Stimulated activated naive B cell treated with anti-CD40 and anti-IgM and Interleukin-4, amounts not matched to agents 10 μg/mL and 1 μg/mL and 100 μg/mL, for 72 hours (primary cell): ENCODE results near the gene GSTO1.

Experiments used
- ATAC-seq, 2 donors: fragments of 150-1000 bp; cut with Tn5 transposase; replicated peaks; 2 replicates each; pipeline ENCODE4 v1.10.0; 2021; ENCODE audit warnings: moderate library complexity in 1 of 2
- DNase-seq: peaks from one replicate; pipeline ENCODE4 v3.0.0; 2021
- H3K27ac Mint-ChIP-seq: one replicate; pipeline ENCODE4 v1.8.0; 2022; ENCODE audit warnings: mild to moderate bottlenecking, mixed read lengths
- H3K27me3 Mint-ChIP-seq, 2 donors: one replicate each; pipeline ENCODE4 v1.8.0; 2022; ENCODE audit warnings: mixed read lengths in 2 of 2
- H3K36me3 Mint-ChIP-seq, 2 donors: one replicate each; pipeline ENCODE4 v1.8.0; 2022; ENCODE audit warnings: mixed read lengths in 2 of 2, mild to moderate bottlenecking in 1 of 2
- H3K4me1 Mint-ChIP-seq, 2 donors: one replicate each; pipeline ENCODE4 v1.8.0; 2022; ENCODE audit warnings: mixed read lengths in 2 of 2, mild to moderate bottlenecking in 1 of 2
- H3K4me3 Mint-ChIP-seq, 2 donors: one replicate each; pipeline ENCODE4 v1.8.0; 2022; ENCODE audit warnings: mild to moderate bottlenecking in 2 of 2, mixed read lengths in 2 of 2, moderate library complexity in 1 of 2
- H3K9me3 Mint-ChIP-seq, 2 donors: one replicate each; pipeline ENCODE4 v1.8.0; 2022; ENCODE audit warnings: mixed read lengths in 2 of 2, mild to moderate bottlenecking in 1 of 2

Gene GSTO1

DNA sequence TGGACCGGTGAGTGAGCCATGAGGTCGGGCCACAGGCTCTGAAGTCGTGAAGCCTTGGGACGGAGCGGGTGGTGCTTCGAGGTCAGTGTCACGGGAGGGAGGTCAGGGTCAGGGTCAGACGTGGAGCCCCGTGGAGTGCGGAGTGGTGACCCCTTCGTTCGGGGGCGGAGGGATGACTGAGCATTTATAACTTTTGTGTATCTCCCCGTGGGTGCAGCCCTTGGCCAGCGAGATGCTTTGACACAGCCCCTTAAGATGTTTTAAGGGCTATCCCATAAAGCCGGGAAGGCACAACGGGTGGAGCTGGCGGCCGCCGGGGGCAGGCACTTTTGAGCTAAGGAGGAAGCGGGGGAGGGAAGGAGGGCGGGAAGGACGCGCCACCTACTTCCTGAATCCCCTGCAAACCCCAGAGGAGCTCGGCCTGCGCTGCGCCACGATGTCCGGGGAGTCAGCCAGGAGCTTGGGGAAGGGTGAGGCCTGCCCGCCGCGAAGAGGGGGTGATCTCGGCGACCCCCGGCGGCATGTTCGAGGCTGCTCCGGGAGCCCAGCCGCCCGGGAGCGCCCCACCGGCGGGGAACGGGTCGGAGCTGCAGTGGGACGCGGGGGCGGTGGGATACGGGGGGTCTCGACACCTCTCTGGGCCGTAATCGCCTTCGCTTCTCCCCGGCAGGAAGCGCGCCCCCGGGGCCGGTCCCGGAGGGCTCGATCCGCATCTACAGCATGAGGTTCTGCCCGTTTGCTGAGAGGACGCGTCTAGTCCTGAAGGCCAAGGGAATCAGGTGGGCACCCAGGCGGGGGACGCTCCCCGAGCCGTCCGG lies at the start of gene GSTO1:
Gene GSTO1, plus strand, starts transcription at position 400 of the 818 bp plus-strand sequence. Its CDS starts 37 bp downstream, at position 437.
- H3K9me3 Mint-ChIP-seq = no peaks in the 10 kb centered on the region
- H3K4me3 Mint-ChIP-seq = peak within 1 kb of the TSS; percentile 82 to 90
- H3K27me3 Mint-ChIP-seq = peaks cover 14% of the 10 kb centered on the region in 2 donors
- DNase-seq (peak; percentile 41), ATAC-seq (peak; percentile 82 to 85)
- H3K27ac Mint-ChIP-seq = peak within 1 kb of the TSS; percentile 93
- peaks cover 31 to 33% of the 10 kb centered on the region in 2 donors for H3K4me1 Mint-ChIP-seq
- H3K36me3 Mint-ChIP-seq = peaks cover 7 to 13% of the 10 kb centered on the region in 2 donors

DNA sequence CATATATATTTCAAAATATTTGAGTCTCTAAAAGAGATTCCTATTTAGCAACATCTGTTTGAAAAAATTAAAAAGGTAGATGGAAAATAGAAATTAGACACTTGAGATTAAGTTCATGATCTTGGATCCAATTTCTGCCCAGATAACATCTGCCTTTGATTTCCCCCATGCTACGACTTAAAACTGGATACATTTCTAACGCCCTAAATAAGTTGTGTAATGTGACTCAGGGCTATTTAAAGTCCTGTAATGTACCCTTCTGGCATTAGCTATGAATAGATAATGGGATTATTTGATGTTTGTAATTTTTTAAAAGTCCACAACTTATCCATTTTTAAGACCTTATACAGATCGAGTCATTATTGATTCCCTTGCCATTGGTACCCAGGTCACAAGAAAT lies 46.0 kb upstream of the GSTO1 start:
- Mint-ChIP-seq H3K27ac (no peak overlapping the region), H3K9me3 (no peaks in the 10 kb centered on the region), H3K4me3 (no peak overlapping the region), H3K4me1 (no peaks in the 10 kb centered on the region), H3K27me3 (peaks cover 17 to 40% of the 10 kb centered on the region in 2 donors), H3K36me3 (no peaks in the 10 kb centered on the region)
- DNase-seq = no peak
- no peak for ATAC-seq

DNA sequence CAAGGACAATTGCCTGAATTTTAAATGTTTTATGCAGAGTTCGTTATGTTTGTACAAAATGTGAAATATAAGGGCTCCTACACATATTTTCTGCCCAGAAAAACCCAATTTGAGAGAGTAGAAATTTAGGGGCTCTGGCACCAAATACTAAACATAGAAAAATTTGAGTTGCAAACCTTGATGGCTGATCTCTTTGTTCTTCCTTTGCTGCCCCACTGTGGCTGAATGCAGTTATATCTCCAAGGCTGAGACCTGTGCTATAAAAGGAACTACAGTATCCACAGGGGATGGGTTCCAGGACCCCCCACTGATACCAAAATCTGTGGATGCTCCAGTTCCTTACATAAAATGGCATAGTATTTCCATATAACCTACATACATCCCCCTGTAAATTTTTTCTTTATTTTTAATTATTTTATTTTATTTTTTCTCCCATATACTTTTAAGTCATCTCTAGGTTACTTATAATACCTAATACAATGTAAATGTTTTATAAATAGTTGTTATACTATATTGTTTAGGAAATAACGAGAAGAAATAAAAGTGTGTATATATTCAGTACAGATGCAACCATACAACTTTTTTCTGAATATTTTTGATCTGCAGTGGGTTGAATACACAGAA lies 45.0 kb upstream of the GSTO1 start:
- H3K27ac Mint-ChIP-seq = no peak overlapping the region
- H3K36me3 Mint-ChIP-seq = no peaks in the 10 kb centered on the region
- peaks cover 17 to 35% of the 10 kb centered on the region in 2 donors for H3K27me3 Mint-ChIP-seq
- H3K4me3 Mint-ChIP-seq = no peak overlapping the region
- no peaks in the 10 kb centered on the region for H3K4me1 Mint-ChIP-seq
- no peak for DNase-seq
- peak in 1 of 2 donors; percentile 56 for ATAC-seq
- H3K9me3 Mint-ChIP-seq = no peaks in the 10 kb centered on the region

DNA sequence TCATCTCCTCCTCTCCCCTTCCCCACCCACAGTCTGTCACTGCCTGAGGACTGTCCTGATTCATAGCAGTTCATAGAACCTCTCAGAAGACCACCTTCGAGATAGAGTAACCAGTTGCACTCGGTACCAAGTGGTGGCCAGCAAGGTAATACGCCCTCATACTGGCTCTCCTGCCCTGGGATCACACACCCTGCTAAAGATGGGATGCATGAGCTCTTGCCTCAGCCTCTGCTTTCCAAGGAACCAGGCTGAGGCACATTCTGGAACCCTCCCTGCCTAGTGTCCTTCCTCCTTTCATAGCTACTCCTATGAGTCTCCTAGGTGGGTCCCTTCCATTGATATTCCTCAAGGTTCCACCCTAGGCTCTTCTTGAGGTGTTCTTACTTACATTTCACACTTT lies 38.1 kb upstream of the GSTO1 start:
- Mint-ChIP-seq H3K4me3 (no peak overlapping the region), H3K9me3 (no peaks in the 10 kb centered on the region), H3K27me3 (peaks cover 16 to 18% of the 10 kb centered on the region in 2 donors), H3K36me3 (no peaks in the 10 kb centered on the region), H3K4me1 (peaks cover 0 to 8% of the 10 kb centered on the region in 2 donors), H3K27ac (no peak overlapping the region)
- DNase-seq = no peak
- no peak for ATAC-seq

DNA sequence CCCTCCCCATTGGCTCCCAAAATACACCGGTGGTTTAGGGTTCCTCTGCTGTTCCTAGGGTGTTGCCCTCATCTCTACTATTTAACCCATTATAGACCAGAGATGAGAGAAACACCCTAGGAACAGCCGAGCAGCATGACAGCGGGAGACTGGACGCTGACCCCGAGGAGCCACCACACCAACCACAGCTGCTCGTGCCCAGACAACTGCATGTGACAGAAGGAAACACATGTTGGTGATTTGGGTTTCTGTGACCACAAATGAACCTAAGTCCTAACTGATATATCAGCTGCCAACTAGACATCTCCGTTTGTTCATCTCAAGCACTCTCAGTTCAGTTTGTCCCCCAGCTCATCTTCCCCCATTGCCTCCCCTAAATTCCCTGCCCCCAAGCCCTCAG lies 35.9 kb upstream of the GSTO1 start:
- Mint-ChIP-seq H3K9me3 (no peaks in the 10 kb centered on the region), H3K27ac (no peak overlapping the region), H3K4me3 (no peak overlapping the region), H3K27me3 (peaks cover 15 to 18% of the 10 kb centered on the region in 2 donors), H3K4me1 (peaks cover 0 to 8% of the 10 kb centered on the region in 2 donors), H3K36me3 (no peaks in the 10 kb centered on the region)
- DNase-seq = no peak
- ATAC-seq = no peak

DNA sequence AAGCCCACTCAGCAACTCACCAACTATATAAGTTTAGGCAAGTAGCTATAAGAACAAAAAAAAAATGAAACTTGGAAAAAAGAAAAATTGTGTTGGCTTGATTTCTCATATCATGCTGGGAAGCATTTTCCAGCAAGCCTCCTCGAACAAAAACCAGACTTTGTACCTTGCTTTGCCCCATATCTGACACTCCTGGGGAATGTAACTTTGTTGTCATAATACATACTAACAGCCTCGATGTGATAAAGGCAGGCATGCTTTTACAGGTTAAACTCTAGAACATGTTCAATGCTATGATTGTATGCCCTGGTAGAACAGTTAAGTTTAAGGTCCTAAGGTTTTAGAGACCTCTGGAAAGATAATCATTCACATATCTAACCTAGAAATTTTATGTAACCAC lies 34.2 kb upstream of the GSTO1 start:
- DNase-seq (no peak), ATAC-seq (no peak)
- no peaks in the 10 kb centered on the region for H3K36me3 Mint-ChIP-seq
- no peaks in the 10 kb centered on the region for H3K9me3 Mint-ChIP-seq
- H3K27me3 Mint-ChIP-seq = peaks cover 15 to 19% of the 10 kb centered on the region in 2 donors
- peaks cover 0 to 8% of the 10 kb centered on the region in 2 donors for H3K4me1 Mint-ChIP-seq
- H3K27ac Mint-ChIP-seq = no peak overlapping the region
- H3K4me3 Mint-ChIP-seq = no peak overlapping the region

DNA sequence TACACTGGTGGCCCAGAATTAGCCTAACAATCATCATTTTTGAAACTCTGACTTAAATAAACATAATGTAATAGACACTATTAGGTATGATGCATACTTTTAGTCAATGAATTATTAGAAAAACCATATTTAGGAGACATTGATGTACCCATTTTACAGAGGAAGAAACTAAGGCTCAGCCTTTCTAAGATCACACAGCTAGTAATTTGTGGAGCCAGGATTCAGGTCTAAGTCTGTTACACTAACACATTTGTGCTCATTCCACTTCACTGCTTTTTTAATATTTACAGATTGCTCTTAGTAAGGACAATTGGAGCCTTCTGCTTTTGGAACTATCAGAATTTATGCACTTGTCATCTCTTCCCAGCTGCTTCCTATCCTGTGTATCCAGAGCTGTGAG lies 31.4 kb upstream of the GSTO1 start:
- no peak overlapping the region for H3K27ac Mint-ChIP-seq

DNA sequence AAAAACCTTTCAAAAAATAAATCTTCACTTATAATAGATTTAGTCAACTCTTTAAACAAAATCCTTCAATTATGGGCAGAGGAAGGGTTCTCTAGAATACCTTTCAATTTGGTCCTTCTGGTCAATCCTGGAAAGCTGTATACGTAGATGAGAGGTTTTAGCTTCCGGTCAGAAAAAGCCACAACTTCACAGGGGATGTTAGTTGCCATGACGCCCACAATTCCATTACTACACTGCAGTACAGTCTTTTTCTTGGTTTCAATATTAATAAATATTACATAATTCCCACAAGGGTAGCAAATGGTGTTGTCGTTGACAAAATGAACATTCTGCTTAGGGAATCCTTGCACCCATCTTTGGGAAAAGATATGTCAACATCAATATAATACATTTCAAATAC lies 24.2 kb upstream of the GSTO1 start:
- no peak overlapping the region for H3K27ac Mint-ChIP-seq
- peaks cover 6 to 13% of the 10 kb centered on the region in 2 donors for H3K4me1 Mint-ChIP-seq
- DNase-seq (no peak), ATAC-seq (no peak)
- peaks cover 16 to 27% of the 10 kb centered on the region in 2 donors for H3K27me3 Mint-ChIP-seq
- H3K9me3 Mint-ChIP-seq = peaks cover 0 to 3% of the 10 kb centered on the region in 2 donors
- no peak overlapping the region for H3K4me3 Mint-ChIP-seq
- H3K36me3 Mint-ChIP-seq = no peaks in the 10 kb centered on the region

More for the DNA sequence above, 31.4 kb upstream of the GSTO1 start:
- Mint-ChIP-seq H3K36me3 (no peaks in the 10 kb centered on the region), H3K9me3 (no peaks in the 10 kb centered on the region), H3K4me1 (peaks cover 0 to 8% of the 10 kb centered on the region in 2 donors), H3K4me3 (no peak overlapping the region), H3K27me3 (peaks cover 19 to 23% of the 10 kb centered on the region in 2 donors)
- no peak for DNase-seq
- ATAC-seq = no peak

DNA sequence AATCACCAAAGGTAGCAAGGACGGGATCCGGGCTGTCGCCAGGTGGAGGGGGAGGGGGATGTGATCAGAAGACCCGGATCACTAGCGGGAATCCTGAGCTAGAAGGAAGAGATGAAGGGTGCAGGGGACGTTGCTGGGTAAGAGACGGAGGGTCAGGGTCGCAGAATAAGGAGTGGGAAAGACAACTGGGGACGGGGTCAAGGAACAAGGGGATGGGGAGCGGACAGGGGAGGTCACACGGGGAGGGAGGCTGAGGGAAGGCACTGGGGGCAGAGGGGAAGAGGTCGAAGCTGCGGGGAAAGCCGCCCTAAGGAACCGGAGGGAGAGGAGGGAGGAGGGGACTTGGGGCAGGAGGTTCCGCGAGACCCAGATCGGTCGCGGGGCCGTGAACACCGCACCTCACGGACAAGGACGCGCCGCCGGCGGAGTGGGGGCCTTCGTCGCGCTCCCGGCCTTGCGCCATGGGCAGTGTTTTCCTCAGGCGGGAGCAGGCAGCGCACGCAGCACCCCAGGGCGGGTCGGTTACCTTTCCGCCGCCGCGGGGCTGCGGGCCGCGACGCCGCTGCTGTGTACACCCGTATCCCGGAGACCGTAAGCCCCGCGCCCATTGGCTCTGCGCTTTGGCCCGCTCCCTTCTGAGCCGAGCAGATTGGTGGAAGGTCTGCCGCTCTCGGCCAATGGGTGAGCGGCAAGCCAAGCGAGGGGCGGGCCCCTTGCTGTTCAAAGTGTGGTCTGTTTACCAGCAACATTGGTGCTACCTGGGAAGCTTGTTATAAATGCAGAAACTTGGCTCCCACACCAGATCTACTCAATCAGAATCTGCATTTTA lies 22.7 kb upstream of the GSTO1 start, which contains the start of gene CFAP43:
Gene CFAP43, minus strand, starts transcription at position 581 of the 829 bp plus-strand sequence. Its CDS starts 118 bp downstream, at position 463.
- peak; percentile 100 for ATAC-seq
- H3K4me1 Mint-ChIP-seq = peaks cover 6 to 13% of the 10 kb centered on the region in 2 donors
- H3K4me3 Mint-ChIP-seq = peak within 1 kb of the TSS; percentile 86 to 88

DNA sequence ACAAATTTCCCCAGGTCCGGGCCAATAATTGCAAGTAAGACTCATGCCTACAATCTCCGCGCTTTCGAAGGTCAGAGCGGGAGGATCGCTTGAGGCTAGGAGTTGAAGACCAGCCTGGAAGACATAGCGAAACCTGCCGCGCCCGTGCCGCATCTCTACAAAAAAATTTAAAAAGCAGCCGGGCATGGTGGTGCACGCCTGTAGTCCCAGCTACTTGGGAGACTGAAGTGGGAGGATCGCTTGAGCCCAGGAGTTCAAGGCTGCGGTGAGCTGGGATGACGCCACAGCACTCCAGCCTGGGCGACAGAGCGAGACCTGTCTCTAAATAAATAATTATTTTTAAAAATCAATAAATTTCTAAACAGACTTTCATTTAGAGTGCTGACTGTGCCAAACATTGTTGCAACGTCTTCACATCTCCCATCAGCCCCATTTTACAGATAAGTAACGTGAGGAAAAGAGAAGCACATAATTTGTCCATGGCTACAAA lies 22.0 kb upstream of the GSTO1 start:
- Mint-ChIP-seq H3K4me1 (peaks cover 6 to 13% of the 10 kb centered on the region in 2 donors), H3K9me3 (peaks cover 5 to 9% of the 10 kb centered on the region in 2 donors), H3K36me3 (no peaks in the 10 kb centered on the region), H3K4me3 (peak overlapping the region; percentile 86 to 88), H3K27me3 (peaks cover 28 to 32% of the 10 kb centered on the region in 2 donors), H3K27ac (peak overlapping the region; percentile 91)
- ATAC-seq = peak; percentile 40
- DNase-seq = no peak

More for the DNA sequence above, 22.7 kb upstream of the GSTO1 start, which contains the start of gene CFAP43:
- peak; percentile 97 for DNase-seq
- Mint-ChIP-seq H3K27me3 (peaks cover 25 to 32% of the 10 kb centered on the region in 2 donors), H3K27ac (peak within 1 kb of the TSS; percentile 91), H3K36me3 (no peaks in the 10 kb centered on the region), H3K9me3 (peaks cover 5 to 9% of the 10 kb centered on the region in 2 donors)

DNA sequence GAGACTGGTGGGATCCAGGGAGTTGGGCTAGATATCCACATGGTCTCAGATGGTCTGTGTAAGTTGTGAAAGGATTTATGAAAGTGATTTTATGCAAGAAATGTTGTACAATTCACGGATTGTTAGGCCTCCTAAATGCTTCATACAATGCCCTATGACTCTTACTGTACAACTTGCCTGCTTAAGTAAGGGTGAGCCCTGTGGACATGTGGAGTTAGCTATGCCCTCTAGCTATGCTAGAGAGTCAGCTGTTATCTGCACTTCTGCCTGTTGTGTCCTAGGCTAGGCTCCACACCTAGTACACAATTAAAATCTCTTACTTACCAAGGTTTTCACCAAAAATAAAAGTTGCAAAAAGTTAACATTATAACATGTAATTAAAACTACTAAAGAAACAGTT lies 20.9 kb upstream of the GSTO1 start:
- peak overlapping the region; percentile 46 to 48 for H3K4me3 Mint-ChIP-seq
- H3K27me3 Mint-ChIP-seq = peaks cover 29 to 33% of the 10 kb centered on the region in 2 donors
- no peak for ATAC-seq
- no peak overlapping the region for H3K27ac Mint-ChIP-seq
- H3K9me3 Mint-ChIP-seq = peaks cover 5 to 9% of the 10 kb centered on the region in 2 donors
- peaks cover 6 to 13% of the 10 kb centered on the region in 2 donors for H3K4me1 Mint-ChIP-seq
- H3K36me3 Mint-ChIP-seq = no peaks in the 10 kb centered on the region
- DNase-seq = no peak

DNA sequence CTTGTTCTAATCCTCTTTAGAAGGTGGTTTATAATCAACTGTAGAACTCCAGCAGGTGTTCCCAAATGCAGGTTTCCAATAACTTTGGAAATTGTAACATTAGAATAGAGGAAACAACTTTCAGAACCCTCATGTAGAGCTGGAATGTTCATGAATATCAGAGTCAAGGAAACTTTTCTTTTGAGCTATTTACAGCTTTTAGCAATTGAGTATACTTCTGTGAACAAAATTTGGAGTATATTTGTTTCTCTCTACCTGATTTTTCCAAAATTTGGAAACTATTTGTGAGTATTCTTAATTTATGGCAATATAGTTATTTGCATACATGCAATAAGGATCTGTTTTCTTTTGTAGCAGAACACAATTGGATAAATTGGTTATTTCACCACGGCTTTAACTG lies 19.8 kb upstream of the GSTO1 start:
- H3K4me3 Mint-ChIP-seq = no peak overlapping the region
- peaks cover 6 to 13% of the 10 kb centered on the region in 2 donors for H3K4me1 Mint-ChIP-seq
- DNase-seq (no peak), ATAC-seq (no peak)
- H3K27ac Mint-ChIP-seq = no peak overlapping the region
- peaks cover 36 to 41% of the 10 kb centered on the region in 2 donors for H3K27me3 Mint-ChIP-seq
- H3K9me3 Mint-ChIP-seq = peaks cover 5 to 9% of the 10 kb centered on the region in 2 donors
- no peaks in the 10 kb centered on the region for H3K36me3 Mint-ChIP-seq

DNA sequence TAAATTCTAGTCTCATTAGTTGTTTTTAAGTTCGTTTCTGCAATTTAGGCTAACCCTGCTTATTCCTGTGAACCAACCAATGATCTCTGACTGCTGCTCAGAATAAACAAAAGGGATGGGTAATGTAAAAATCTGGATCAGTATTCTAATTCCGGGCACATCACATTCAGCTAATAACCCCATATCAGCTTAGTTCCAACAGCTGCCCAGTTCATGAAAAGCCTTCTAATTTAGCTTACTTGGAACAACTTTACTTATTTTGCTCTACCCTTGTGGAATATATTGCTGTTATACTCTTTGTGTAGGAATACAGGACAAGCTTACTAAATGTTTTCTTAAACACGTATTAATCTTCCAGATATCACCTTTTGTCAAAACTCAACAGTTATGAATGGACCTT lies 18.9 kb upstream of the GSTO1 start:
- Mint-ChIP-seq H3K27me3 (peaks cover 39 to 47% of the 10 kb centered on the region in 2 donors), H3K9me3 (peaks cover 5 to 9% of the 10 kb centered on the region in 2 donors), H3K36me3 (no peaks in the 10 kb centered on the region), H3K4me3 (no peak overlapping the region), H3K4me1 (peaks cover 6 to 13% of the 10 kb centered on the region in 2 donors), H3K27ac (no peak overlapping the region)
- DNase-seq (no peak), ATAC-seq (no peak)

DNA sequence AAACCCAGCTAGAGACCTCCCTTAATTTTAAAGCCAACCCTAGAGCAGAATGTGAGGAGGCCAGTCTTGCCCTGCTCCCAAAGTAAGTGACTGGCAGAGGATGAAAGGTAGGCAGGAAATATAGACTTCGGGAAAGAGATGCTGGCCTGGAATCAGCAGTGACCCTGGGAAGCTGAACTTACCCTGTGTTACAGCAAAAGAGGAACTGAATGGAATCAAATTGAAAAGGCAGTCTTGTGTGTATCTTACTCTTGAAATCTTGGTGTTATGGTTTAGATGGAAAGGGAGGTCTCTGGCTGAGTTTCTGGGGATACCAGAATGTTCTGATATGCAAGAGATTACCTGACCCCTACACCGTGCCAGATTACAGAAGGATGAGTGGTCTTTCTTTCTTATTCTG lies 14.6 kb upstream of the GSTO1 start:
- Mint-ChIP-seq H3K27me3 (peaks cover 34 to 38% of the 10 kb centered on the region in 2 donors), H3K36me3 (no peaks in the 10 kb centered on the region), H3K4me1 (no peaks in the 10 kb centered on the region), H3K9me3 (peaks cover 5 to 6% of the 10 kb centered on the region in 2 donors), H3K27ac (no peak overlapping the region), H3K4me3 (no peak overlapping the region)
- ATAC-seq (no peak), DNase-seq (no peak)
